Body of pancreas (tissue), 4 donors: ENCODE data around the gene NRARP. TPM values are rescaled to one million over a fixed set of nuclear protein-coding genes. Genes with fewer than 3 reads are reported as not detected.

Experiments
- ATAC-seq: fragments of 150-250 bp; one replicate; pipeline ENCODE4 v1.9.1; 2016
- DNase-seq, 4 donors: peaks; one replicate each; pipeline ENCODE4 v3.0.0-alpha.2; 2019
- H3K27ac ChIP-seq, 4 donors: fragments of 200-600 bp; sonication (generic); 1 replicate in 3 of 4; 2 replicates in 1 of 4; pipeline versions ENCODE4 v1.5.1 to v1.6.1; 2016 to 2019; ENCODE audit warnings: mild to moderate bottlenecking in 1 of 4, mixed read lengths in 1 of 4, moderate library complexity in 1 of 4
- H3K27me3 ChIP-seq, 2 donors: fragments of 200-600 bp; sonication (generic); one replicate each; pipeline ENCODE4 v1.6.0; 2016; ENCODE audit warnings: mild to moderate bottlenecking in 1 of 2
- H3K36me3 ChIP-seq, 2 donors: fragments of 200-600 bp; sonication (generic); replicated peaks in 1 of 2; 2 replicates each; pipeline ENCODE4 v1.5.1; 2016; ENCODE audit warnings: low read depth in 2 of 2; ENCODE audit not compliant: insufficient read depth in 1 of 2
- H3K4me1 ChIP-seq: fragments of 200-600 bp; sonication (generic); one replicate; pipeline ENCODE4 v1.6.0; 2016
- H3K4me3 ChIP-seq, 2 donors: fragments of 200-600 bp; sonication (generic); 1 replicate in 1 of 2; 2 replicates in 1 of 2; pipeline ENCODE4 v1.5.1; 2016 to 2019
- H3K9me3 ChIP-seq, 3 donors: fragments of 200-600 bp; sonication (generic); 1 replicate in 2 of 3; 2 replicates in 1 of 3; pipeline ENCODE4 v1.5.1; 2016
- POLR2A ChIP-seq, 3 donors: fragments of 450-650 bp; IDR thresholded peaks; one replicate each; pipeline ENCODE4 v1.6.1; 2016; ENCODE audit warnings: antibody characterized with exemption in 3 of 3, mild to moderate bottlenecking in 2 of 3
- WGBS, 2 donors: methylation state at CpG; one replicate each; pipeline ENCODE4 v1.1.5; 2017; 5-methylcytosine and 5-hydroxymethylcytosine counted together
- intact Hi-C: fragments of 100-400 bp; cut with DNase I; formaldehyde crosslinking; loops from one replicate; pipeline ENCODE4 v1.15.1; 2023
- total RNA-seq, 2 donors: library from RNA; depleted of rRNA; stranded (reverse); fragments of >200 nt; gene quantifications; one replicate each; pipeline ENCODE4 v1.1.0, GENCODE V29; 2016
- TF ChIP-seq, protein P1 (sequence below), 7 experiments: fragments of 450-650 bp in 4 of 7; fragments of 200-600 bp in 3 of 7; sonication (generic) in 3 of 7; IDR thresholded peaks; one replicate each; pipeline ENCODE4 v1.5.1; 2016 to 2019; ENCODE audit warnings: antibody characterized with exemption in 7 of 7

The NRARP gene
- total RNA-seq, 2 donors from 2014 or later: 18.4 to 24.4 TPM

DNA sequence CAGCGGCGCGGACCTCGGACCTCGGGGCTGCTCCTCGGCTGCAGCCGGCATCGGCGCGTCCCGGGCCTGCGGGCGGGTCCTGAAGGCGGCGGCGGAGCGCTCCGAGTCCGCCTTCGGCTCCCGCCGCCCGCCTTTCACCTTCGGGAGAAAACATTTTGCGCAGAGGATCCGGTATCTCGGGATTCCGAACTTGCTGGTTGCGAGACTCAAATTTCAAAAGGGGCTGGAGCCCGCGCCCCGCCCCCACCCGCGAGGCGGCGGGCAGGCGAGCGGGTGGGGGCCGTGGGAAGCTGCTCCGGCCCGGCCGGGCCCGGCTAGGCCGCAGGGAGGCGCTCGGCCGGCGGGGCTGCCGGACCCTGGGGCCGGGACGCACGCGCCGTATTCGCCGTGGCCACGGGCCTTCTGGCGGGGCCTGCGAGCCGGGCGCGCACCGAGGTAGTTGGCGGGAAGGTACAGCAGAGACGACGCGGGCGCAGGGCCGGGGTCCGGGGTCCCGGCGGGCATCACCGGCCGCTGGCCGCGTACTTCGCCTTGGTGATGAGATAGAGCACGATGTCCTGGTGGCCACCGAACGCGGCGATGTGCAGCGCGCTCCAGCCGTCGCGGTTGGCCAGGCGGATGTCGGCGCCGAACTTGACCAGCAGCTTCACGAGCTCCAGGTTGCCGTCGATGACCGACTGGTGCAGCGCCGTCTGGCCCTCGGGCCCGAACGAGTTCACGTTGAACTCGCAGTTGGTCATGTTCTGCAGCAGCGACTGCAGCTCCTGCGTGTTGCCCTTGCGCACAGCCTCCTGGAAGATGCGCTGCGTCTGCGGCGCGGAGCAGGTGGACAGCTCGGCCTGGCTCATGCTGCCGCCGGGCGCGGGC, 757 bp downstream of the NRARP start:
- TF ChIP-seq POLR2A (IDR thresholded peaks at IDR 0.05): peak; percentile 18 to 34 (median 31)
- TF ChIP-seq, protein P1, sequence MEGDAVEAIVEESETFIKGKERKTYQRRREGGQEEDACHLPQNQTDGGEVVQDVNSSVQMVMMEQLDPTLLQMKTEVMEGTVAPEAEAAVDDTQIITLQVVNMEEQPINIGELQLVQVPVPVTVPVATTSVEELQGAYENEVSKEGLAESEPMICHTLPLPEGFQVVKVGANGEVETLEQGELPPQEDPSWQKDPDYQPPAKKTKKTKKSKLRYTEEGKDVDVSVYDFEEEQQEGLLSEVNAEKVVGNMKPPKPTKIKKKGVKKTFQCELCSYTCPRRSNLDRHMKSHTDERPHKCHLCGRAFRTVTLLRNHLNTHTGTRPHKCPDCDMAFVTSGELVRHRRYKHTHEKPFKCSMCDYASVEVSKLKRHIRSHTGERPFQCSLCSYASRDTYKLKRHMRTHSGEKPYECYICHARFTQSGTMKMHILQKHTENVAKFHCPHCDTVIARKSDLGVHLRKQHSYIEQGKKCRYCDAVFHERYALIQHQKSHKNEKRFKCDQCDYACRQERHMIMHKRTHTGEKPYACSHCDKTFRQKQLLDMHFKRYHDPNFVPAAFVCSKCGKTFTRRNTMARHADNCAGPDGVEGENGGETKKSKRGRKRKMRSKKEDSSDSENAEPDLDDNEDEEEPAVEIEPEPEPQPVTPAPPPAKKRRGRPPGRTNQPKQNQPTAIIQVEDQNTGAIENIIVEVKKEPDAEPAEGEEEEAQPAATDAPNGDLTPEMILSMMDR (IDR thresholded peaks at IDR 0.05): peak in 5 of 7 experiments; percentile 19 to 58 (median 35)
- intact Hi-C loops: no loop called here
- H3K27ac ChIP-seq: peak overlapping the region; percentile 84 to 95 (median 90)
- 0% methylated on average over 111 of the region's 115 CpGs; no CpG with 5 or more reads in 1 of the 2 donors for WGBS, 2 donors
- no peaks in the 10 kb centered on the region for H3K36me3 ChIP-seq
- H3K9me3 ChIP-seq: no peaks in the 10 kb centered on the region
- no peaks in the 10 kb centered on the region for H3K27me3 ChIP-seq
- ATAC-seq (peak; percentile 38), DNase-seq (peak; percentile 65 to 71 (median 68))
- H3K4me1 ChIP-seq: peaks cover 85% of the 10 kb centered on the region
- H3K4me3 ChIP-seq: peak overlapping the region; percentile 43 to 54

DNA sequence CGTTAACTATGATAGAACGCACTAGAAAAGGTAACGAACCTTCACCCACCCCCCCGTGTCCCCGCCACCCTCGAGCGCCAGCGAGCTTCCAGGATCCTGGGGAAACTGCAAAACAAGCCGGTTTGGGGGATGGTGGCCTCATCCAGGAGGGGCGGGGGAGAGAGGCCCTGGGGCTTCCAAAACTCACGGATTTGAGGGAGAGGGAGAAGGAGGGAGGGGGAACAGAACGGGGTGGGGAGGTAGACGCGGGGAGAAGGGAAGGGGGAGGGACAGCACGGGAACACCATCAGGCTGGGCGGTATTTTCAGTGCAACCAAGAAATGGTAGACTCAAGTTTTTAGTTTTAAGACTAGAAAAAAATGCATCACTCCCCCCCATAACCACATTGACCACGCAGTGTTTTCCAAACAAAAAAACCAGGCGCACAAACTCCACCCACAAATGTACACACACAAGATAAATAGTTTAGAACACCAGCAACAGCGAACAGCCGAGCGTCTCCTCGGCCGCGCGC, 1.4 kb downstream of the NRARP start:
- DNase-seq (peak; percentile 36 to 53 (median 48)), ATAC-seq (no peak)
- peak overlapping the region; percentile 32 to 43 for H3K4me3 ChIP-seq
- H3K9me3 ChIP-seq: no peaks in the 10 kb centered on the region
- 1 to 2% methylated on average over 19 to 25 of the region's 25 CpGs for WGBS, 2 donors
- TF ChIP-seq, protein P1 (IDR thresholded peaks at IDR 0.05): no peak
- TF ChIP-seq POLR2A (IDR thresholded peaks at IDR 0.05): no peak
- no peaks in the 10 kb centered on the region for H3K36me3 ChIP-seq
- intact Hi-C loops: no loop called here
- H3K27me3 ChIP-seq: no peaks in the 10 kb centered on the region
- peak overlapping the region; percentile 84 to 95 (median 90) for H3K27ac ChIP-seq
- H3K4me1 ChIP-seq: peaks cover 83% of the 10 kb centered on the region

DNA sequence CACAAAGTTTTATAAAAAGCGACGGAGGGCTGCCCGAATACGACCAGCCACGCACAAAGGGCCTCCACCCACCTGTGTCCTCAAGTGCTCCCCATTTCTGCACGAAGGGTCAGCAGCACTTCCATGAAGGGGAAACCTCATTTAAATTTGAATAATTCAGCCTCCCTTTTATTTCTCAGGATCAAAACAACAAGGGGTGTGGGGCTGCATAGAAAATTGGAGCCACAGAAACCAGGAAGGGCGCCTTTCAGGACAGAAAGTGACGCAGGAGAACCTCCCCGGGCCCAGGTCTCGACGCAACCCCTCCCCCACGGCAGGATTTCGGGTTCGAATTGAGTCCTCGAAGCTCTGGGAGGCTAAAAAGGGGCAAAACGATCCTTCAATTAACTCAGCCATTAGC, 2.1 kb downstream of the NRARP start:
- no peak for TF ChIP-seq POLR2A (IDR thresholded peaks at IDR 0.05)
- TF ChIP-seq, protein P1 (IDR thresholded peaks at IDR 0.05): no peak
- ATAC-seq: no peak
- 9 to 13% methylated on average over 16 of the region's 16 CpGs for WGBS, 2 donors

DNA sequence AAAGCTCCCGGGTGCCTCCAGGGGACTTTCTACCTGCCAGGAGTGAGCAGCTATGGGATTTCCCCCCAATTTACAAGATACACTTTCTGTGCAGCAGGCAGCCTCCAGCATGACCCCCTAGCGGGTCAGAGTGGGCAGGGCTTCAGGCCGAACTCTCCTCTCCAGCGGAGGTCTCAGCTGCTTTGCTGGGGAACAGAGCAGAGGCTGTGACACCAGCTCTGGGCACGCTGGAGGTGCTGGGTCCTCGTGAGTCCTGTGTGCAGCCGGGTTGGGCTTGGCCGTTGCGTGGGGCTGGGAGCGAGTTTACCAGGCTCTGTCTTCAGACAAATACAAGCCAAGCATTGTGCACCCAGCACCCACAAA, 2.9 kb downstream of the NRARP start:
- no peak overlapping the region for H3K4me3 ChIP-seq
- peak in 1 of 3 donors; percentile 14 for TF ChIP-seq POLR2A (IDR thresholded peaks at IDR 0.05)
- TF ChIP-seq, protein P1 (IDR thresholded peaks at IDR 0.05): no peak
- peak in 3 of 4 donors; percentile 25 to 43 (median 35) for DNase-seq
- H3K4me1 ChIP-seq: peaks cover 79% of the 10 kb centered on the region
- WGBS, 2 donors: 13 to 25% methylated on average over 4 to 10 of the region's 10 CpGs
- H3K27ac ChIP-seq: peak overlapping the region in 3 of 4 donors; percentile 84 to 95 (median 93)
- no peaks in the 10 kb centered on the region for H3K9me3 ChIP-seq
- no peaks in the 10 kb centered on the region for H3K36me3 ChIP-seq
- intact Hi-C loops: no loop called here
- no peak for ATAC-seq
- H3K27me3 ChIP-seq: no peaks in the 10 kb centered on the region

More for the DNA sequence above, 2.1 kb downstream of the NRARP start:
- Histone ChIP-seq H3K27me3 (no peaks in the 10 kb centered on the region), H3K27ac (peak overlapping the region in 3 of 4 donors; percentile 84 to 95 (median 91)), H3K4me1 (peaks cover 79% of the 10 kb centered on the region), H3K4me3 (peak overlapping the region in 1 of 2 donors; percentile 43), H3K9me3 (no peaks in the 10 kb centered on the region), H3K36me3 (no peaks in the 10 kb centered on the region)
- intact Hi-C loops: no loop called here
- DNase-seq: peak; percentile 56 to 77 (median 66)
